M059J (cell line): ENCODE measurements around the gene SCAMP1. TPM values are rescaled to one million over a fixed set of nuclear protein-coding genes. Genes with fewer than 3 reads are reported as not detected.

ENCODE experiments used
- DNase-seq: peaks from one replicate; pipeline ENCODE4 v3.0.0-alpha.2; 2012; ENCODE audit warnings: low read depth
- total RNA-seq: library from RNA; depleted of rRNA; stranded (reverse); fragments of >200 nt; shearing (Covaris generic); gene quantifications from 2 replicates; pipeline ENCODE4 v1.2.3, GENCODE V29; 2014

SCAMP1 gene
- total RNA-seq, 1 experiment from 2014 or later = 41.3 TPM

- no peak for DNase-seq
Observed at GRCh38 chr5:78495800-78496199, 135.4 kb downstream of the SCAMP1 start.

- peak; percentile 77 for DNase-seq
Observed at GRCh38 chr5:78496373-78496772, 136.0 kb downstream of the SCAMP1 start.

GRCh38 chr5:78497573-78498533 is 137.4 kb downstream of the SCAMP1 start:
- no peak for DNase-seq

- DNase-seq = no peak
Observed at GRCh38 chr5:78499485-78499884, 139.1 kb downstream of the SCAMP1 start.

- DNase-seq = no peak
Observed at GRCh38 chr5:78500028-78500427, 139.6 kb downstream of the SCAMP1 start.

- DNase-seq = no peak
Observed at GRCh38 chr5:78500871-78501270, 140.5 kb downstream of the SCAMP1 start.

GRCh38 chr5:78501411-78502352 is 141.3 kb downstream of the SCAMP1 start:
- peak; percentile 28 for DNase-seq

GRCh38 chr5:78503958-78504653 is 143.7 kb downstream of the SCAMP1 start:
- no peak for DNase-seq

GRCh38 chr5:78504704-78505677 is 144.6 kb downstream of the SCAMP1 start:
- peak; percentile 99 for DNase-seq

GRCh38 chr5:78505860-78506259 is 145.4 kb downstream of the SCAMP1 start:
- no peak for DNase-seq

- DNase-seq = no peak
Observed at GRCh38 chr5:78506261-78507024, 146.0 kb downstream of the SCAMP1 start.

GRCh38 chr5:78507531-78507930 is 147.1 kb downstream of the SCAMP1 start:
- DNase-seq = no peak

- peak; percentile 73 for DNase-seq
Observed at GRCh38 chr5:78508186-78508765, 147.9 kb downstream of the SCAMP1 start.

GRCh38 chr5:78509145-78509865 is 148.9 kb downstream of the SCAMP1 start:
- DNase-seq = no peak

GRCh38 chr5:78509884-78510769 is 149.7 kb downstream of the SCAMP1 start:
- DNase-seq = no peak

GRCh38 chr5:78511121-78511906 is 150.9 kb downstream of the SCAMP1 start:
- DNase-seq = no peak

- DNase-seq = no peak
Observed at GRCh38 chr5:78512435-78512834, 152.0 kb downstream of the SCAMP1 start.
